GM19438 (cell line): ENCODE data around the gene IGF2BP3.
"Not testable (repeated sequence)": the region's sequence is repeated elsewhere in the genome, so short reads cannot be mapped to it uniquely, and the experiment has no call there.

Experiments used
- ATAC-seq: cut with Tn5 transposase; IDR thresholded peaks from one replicate; pipeline ENCODE4 v1.9.1; 2021; ENCODE audit warnings: low read depth; ENCODE audit not compliant: unreplicated experiment

Gene IGF2BP3

DNA sequence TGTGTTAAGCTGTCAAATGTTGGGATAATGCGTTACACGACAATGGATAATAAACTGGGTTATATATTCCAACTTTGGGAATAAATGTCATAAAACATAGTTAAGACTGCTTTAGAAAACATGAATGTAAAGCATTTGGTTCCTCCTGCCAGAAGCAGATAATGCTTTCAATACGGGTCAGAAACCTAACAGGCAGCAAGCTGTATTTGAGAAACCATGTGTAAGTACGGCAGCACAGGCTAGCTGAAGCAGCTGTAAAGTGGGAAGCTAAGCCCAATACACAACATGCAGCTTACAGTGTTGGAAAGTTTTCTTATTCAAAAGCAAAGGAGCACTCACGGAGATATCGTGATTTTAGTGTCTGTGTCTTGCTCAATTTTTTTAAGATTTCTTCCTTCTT lies 124.7 kb downstream of the IGF2BP3 start:
- ATAC-seq, result no peak

DNA sequence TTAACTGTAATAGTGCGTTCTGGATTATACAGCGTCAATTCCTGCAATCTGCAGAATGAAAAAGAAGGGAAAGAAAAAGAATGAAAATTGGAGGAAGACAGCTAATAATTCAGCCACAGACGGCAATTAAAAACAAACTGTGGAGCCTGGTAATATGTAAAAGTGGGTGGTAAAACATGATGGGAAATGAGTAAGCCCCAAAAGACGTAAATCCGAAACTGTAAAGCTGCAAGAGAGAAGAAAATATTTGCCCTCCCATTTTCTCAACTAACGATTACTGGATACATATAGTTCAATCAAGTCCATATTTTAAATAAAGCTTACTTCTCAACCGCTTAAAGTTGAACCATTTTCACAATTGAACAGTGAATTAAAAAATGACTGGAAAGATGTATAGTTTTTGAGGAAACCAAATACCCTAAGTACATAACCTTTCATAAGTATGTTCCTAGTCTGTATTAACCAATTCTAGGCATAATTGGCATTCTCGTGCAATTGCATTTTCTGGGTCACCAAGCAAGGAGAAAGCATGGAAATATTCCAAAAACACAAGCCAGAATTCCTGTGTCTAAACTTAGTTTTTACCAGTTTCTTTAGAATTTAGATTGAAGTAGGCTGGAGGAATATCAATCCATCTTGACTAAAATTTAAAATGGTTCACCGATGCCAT lies 126.3 kb downstream of the IGF2BP3 start:
- no peak for ATAC-seq

DNA sequence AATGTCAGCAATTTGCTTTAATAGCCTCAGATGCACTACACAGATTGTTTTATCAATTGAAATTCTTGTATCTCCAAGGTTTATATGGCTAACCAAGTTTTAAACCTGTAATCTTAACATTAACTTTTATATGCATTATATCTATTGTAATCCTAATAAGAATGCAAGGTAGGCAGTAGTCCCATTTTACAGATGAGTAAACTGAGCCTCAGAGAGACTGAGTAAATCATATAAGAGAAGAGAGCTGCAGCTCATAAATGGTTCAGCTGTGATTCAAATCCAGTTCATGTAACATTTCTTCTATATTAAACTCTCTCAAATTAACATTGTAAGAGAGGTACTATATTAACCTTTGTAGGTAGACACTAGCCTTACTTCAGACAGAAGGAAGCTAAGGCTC lies 127.2 kb downstream of the IGF2BP3 start:
- no peak for ATAC-seq

DNA sequence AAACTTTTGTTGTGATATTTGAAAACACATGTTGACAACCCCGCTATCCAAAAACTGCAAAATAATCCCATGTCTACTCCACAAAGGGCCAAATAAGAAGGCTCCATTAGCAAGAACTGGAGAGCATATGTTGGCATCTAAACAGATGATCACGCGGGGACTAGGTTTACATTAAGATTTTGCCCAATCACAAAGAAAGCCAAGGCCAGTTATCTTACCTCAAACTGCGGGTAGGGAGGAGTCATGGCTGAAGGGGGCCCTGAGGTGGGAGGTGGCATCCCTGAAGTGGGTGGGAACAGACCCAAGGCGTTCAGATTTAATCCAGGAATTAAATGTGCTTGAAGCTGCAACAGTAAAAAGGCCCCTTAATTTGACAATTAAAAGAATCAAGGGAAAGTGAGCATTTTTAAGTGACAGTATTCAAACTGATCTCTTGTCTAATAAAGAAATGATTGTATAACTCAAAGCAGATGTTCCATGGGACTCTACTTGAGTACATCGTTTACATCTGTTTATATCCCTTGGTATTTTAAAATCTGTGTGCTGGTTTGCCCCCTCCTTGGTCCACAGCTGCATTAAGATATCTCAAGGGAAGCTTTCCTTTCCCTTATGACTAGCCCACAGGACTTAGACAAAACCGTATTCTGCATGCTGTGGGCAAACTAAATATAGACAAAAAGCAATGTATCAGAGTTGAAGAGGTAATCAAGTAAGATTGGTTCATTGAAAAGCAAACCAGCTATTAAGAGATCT lies 128.3 kb downstream of the IGF2BP3 start:
- ATAC-seq, result no peak

DNA sequence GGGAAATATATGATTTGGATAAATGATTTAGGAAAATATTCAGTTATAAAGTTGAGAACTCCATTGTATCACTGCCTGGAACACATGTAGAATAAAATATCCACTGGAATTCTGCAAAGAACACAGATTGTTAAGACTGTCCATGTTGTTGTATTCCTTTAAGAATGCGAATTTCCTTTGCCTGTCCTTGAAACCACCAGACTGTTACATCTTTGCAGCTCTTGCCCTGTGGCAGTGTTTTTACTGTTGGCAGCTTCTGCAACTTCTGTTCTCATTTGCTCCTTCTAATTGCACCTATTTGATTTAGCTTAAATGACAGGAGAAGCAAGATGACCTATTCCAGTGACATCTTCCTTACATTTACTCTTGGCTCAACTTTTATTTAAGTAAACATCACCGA lies 131.4 kb downstream of the IGF2BP3 start:
- no peak for ATAC-seq

DNA sequence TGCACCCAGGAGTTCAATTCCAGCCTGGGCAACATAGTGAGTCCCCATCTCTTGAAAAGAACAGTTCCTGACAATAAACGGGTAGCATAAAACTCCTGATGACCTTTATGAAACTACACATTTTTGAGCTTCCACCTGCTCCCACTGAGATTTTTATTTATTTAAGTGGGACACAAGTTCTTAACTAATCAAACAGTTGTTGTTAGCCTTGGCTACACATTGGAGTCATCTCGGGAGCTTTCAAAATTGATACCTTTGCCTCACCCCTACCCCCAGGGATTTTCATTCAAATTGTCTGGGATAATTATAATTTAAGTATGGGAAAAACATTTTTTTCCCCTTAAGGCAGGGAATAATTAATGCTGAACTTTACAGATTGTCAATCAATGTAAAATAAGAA lies 131.9 kb downstream of the IGF2BP3 start:
- no peak for ATAC-seq

DNA sequence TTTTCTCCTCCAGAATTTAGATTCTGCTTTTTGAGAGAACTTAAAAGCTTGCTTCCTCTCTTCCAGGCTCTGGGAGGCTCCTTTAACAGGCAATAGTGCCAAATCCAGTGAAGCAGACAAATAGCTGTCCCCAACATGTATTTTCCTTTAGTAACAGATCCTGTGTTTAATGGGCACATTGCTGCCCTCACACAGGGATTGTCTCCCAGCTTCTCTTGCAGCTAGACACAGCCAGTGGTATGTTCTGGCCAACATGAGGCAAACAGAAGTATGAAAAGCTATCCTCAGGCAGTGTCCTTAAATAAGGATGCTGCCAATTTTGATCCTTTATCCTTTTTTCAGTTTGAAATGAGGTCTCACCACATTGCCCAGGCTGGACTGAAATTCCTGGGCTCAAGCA lies 132.9 kb downstream of the IGF2BP3 start:
- ATAC-seq, result no peak

DNA sequence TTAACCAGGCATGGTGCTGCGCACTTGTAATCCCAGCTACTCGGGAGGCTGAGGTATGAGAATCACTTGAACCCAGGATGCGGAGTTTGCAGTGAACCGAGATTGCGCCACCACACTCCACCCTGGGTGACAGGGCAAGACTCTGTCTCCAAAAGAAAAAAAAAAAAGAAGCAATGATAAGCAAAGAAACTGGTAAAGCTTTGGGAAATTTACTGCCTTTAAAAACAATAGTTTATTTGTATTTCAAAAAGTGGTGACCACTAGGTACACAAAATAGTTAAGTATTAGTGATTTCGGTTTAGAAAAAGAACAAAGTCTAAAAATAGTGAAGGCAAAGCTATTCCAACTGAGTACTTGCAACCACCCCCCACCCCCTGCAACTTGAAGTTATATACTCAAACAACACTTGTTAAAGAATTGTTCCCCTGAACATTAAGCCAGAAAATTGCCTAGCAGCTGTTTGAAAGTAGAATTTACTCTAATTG lies 133.4 kb downstream of the IGF2BP3 start:
- no peak for ATAC-seq

DNA sequence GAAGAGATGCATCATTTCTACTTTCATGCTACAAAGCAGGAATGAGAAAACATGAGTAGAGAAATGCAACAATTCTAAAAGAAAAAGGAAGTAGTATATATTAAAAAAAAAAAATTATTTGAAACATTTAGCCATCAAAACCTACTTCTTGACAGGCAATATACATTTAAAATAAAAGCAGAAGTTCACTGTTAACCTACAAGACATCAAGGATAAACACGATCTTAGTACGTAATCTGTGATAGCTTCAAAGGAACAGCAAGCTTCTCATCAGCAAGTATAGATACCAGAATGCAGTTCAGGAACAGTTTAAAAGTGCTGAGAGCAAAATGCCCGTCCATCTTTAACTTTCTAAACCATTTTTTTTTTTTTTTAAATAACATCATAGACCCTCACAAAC lies 134.2 kb downstream of the IGF2BP3 start:
- no peak for ATAC-seq

DNA sequence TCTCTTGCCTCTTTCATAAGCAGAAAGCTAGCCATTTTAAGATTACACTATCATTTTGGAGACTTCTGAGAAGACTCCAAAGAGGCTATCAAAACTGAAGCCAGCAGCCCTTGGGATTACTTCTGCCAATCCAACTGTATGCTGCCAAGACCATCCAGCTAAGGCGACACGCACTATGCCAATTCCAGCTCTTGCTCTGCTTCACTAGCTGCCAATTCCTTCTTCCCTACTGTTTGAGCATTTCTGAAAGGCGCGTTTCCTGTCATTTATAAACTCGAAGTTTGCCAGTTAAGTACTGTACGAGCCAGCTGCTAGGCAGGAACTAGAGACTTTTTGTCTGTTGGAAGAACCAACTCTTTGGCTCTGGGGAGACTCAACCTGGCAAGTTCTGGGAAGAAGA lies 134.7 kb downstream of the IGF2BP3 start:
- ATAC-seq, result no peak

DNA sequence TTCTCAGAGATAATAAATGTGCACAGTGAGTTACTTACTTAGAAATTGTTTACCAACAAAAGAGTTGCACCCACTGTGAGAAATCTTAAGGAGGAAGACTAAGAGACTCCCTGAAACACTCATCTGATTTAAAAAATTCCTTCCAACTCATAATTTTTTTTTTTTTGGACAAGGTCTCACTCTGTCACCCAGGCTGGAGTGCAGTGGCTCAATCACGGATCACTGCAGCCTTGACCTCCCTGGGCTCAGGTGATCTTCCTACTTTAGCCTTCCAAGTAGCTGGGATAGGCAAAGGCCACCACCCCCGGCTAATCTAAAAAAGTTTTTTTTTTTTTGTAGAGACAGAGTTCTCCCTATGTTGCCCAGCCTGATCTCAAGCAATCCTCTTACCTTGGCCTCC lies 135.2 kb downstream of the IGF2BP3 start:
- ATAC-seq, result no peak

DNA sequence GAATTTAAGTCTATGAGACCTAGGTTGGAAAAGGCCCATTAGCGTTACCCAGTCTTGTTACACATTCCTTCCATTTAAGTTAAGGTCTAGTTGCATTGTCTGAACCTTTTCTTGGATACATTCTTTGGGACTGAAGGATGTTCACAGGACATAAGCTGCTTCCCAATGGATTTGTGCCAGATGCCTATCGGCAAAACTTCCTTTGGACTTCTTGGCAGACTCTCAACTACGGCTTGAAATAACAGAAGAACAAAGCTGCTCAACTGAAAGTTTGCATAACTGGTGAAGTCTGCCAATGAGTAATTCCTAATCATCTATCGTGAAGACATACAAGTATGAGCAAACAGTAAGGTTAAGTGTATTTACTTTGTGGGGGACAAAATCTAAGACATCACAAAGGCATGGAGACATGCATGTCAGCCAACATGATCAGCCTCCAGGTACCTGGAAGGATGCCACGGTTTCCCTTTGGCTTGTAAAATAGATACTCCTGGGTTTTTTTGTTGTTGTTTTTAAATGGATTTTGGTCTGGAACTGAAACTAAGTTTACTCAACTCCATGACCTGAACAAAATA lies 135.7 kb downstream of the IGF2BP3 start:
- no peak for ATAC-seq

DNA sequence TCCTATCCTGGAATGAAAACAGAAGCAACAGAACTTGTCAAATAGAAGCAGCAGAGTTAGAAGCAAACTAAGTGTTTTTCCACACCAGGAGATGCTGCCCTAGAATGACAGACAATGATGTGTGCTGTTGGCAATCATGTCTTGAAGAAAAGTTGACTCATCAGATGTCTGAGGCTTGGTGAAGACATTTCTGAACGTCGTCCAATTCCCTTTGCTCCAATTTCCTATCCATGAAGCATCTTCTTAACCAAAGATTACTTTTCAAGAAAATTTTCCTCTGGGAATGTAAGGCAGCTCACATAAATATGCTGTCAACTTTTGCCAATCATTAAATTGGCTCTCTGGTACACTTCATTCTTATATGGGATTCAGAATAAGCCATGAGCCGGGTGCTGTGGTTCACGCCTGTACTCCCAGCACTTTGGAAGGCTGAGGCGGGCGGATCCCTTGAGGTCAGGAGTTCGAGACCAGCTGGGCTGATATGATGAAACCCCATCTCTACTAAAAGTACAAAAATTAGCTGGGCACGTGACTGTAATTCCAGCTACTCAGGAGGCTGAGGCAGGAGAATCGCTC lies 136.5 kb downstream of the IGF2BP3 start:
- ATAC-seq, result no peak

DNA sequence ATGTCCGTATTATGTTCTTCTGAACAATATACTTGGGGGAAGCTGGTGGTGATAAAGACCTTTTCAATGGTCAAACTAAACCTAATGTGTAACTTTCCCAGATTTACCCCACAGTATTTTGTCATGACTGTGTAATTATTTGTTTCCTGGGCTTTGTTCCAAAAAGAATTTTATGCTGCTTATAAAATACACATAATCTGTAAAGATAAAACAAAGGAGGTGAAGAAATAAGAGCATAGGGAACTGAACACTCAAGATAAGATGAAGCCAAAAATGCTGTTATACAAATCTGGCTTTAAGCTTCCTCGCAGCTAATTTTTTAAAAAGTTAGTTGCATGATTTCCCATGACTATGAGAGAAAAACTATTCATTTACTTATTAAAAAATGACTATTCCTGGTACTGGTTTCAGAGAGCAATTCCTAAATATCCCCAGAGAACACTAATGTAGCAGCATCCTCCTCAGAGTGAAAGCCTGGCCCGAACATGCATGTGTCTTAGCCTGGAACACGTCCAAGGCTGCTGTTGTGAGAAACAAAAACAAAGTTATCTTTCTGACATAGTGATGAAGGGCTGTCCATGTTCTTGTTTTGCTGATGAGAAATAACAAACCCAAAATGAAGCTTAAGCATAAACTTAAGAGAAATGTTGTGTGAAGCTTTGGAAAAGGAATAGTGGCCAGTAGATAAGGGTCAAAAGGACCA lies 137.2 kb downstream of the IGF2BP3 start:
- ATAC-seq, result no peak

DNA sequence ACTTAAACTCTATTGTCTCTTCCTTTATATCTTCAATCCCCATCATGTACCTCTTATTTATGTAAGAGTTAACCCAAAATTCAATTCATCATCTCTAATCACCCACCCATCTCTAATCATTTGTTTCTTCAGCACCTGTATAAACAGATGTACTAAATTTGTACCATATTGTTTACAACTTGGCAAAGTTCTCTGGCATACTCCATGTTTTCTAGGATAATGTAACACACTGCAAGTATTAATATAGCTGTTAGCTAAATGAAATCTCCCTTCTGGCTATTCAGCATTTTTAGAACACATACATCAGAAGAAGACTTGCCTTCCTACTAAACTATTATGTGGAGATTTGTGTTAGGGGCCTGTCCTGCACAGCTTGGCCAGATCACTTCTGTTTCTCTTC lies 138.1 kb downstream of the IGF2BP3 start:
- no peak for ATAC-seq

DNA sequence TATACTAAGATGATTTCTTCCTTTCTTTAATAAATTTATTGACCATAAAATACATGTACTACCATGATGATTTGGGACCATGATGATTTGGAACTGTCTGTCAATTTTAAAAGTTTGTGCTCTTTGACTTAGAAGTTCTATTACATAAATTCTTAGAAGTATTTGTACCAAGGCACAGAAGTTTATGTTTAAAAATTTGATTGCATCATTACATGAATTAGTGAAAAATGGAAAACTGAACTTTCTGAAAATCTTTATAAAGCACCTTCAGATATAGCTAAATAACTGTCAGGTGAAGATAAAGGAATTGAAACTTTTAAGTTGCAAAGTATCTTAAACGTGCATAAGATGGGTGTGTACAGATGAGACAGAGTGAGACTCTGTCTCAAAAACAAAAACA lies 139.2 kb downstream of the IGF2BP3 start:
- ATAC-seq, result no peak

DNA sequence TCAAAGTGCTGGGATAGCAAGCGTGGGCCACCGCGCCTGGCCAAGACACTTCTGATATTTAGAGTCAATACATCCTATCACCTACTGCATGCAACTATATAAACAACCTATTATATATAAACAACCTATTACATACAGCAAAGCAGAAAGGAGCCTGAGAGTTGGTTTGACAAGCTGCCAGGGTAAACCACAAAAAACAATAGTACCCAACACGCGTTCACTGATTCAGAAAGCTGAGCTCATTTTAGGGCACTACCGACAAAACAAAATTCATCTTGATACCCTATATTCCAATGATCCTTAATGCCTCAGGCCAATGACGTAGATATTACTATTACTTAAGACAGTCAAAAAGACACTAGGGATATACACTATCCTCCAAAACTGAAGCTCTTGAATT lies 154.9 kb downstream of the IGF2BP3 start:
- no peak for ATAC-seq

DNA sequence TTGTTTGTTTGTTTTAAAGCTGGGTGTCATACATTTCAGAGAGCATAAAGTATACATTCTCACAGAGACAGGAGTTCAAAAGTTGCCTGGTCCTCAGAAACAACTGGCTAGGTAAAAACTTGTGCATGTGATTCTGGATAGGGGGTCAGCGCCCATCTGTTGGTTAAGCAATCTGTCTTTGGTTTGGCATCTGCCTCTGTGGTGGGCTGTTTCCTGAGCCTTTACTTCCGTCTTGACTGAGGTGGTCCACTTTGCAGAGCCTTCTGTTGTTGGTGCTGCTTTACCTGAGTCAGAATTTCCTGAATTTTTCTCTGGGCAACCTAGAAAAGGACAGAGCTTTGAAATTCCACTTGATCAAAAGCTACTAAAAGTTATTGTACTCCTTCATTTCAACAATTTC lies 158.2 kb downstream of the IGF2BP3 start:
- ATAC-seq, result not testable (repeated sequence)

DNA sequence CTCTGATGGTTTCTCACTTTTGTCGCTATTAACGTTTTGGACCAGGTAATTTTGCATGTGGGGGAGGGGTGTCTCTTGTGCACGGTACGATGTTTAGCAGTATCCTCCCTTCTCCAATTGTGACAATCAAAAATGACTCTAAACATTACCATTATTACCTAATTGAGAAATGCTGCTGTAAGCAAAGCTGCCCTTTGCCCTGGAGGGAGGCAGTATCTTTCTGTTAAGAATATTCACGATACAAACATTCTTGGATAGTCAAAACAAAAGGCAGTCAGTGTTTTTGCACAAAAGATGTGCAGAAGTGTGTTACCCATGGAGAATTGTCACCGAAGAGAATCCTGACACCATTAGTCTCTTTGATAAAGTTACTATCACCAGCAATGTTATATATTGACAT lies 161.5 kb downstream of the IGF2BP3 start:
- ATAC-seq, result no peak

DNA sequence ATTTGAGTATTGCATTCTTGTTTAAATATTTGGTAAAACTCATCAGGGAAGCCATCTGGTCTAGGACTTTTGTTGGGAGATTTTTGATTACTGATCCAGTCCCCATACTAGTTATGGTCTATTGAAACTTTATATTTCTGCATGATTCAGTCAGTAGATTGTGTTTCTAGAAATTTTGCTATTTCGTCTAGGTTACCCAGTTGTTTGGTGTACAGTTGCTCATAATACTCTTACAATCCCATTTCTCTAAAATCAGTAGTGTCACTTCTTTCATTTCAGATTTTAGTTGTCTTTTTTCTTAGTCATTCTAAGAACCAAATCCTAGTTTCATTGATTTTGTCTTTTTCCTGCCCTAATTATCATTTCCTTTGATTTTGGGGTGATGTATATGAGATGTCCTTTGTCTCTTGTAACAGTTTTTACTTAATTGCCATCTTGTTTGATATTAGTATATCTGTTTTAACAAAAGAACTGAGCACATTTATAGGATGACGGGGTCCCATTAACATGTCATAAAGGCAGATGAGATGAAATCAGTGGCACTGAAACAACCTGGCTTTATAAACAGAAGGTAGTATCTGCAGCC lies 163.3 kb downstream of the IGF2BP3 start:
- ATAC-seq, result no peak
